SIG-M5 (cell line): ENCODE measurements around the gene ZNF528.

Experiments used
- DNase-seq: peaks from one replicate; lab custom pipeline; 2025; lab: John Stamatoyannopoulos, UW

The ZNF528 gene

DNA sequence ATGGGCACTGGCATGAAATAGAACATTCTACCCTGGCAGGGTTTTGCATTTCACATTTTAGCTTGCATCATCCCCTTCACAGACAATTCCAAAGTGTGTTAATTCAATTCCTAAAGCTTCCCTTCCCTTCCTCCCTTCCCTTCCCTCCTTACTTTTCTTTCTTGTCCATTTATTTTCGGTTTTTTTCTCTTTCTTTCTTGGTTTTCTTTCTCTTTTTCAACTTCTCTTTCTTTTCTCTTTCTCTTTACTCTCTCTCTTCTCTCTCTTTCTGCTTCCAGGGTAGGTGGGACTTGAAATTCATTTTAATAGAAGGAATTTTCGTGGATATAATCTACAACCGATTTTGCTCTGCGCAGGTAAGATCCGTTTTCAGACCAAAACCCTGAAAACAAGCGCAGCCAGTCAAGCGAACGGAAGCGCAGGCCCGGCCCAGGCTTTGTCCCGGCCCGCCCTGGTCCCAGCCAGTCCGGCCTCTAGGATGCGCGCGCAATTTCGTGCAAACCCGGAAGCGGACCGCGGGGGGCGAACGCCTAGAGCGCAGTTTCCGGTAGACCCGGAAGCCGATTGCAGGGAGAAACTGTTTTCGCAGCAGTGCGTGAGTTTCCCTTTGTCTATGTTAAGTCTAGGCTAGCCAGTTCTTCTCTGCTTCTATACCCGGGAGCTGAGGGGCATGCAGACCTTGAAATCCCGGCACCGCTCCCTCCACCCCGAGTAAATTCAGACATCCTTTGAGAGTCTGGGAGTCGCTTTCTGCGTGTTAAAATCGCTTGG is at the start of gene ZNF528:
TSS of gene ZNF528 (plus strand) at position 540 of the 771 bp plus-strand sequence. CDS start 4,165 bp downstream, outside the sequence.
- no peak for DNase-seq

DNA sequence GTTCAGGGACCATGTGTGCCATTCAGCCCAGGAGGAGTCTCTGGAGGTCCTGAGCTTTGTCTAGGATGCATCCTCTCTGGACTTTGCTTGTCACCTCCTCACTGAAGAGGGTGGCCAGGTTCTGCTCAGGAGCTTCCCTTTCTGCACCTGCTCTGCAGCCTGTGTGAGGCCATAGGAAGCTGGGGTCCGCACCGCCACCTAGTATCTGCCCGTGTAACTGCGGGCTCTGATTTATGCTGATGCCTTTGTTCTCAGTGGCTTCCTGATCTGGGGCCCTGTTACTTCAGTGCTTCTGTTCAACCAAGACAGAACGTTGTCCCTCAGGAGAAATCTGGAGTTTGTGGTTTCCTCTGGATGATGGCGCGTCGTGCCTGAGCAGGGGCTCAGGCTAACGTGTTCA is 46.1 kb upstream of the ZNF528 start:
- DNase-seq: no peak

DNA sequence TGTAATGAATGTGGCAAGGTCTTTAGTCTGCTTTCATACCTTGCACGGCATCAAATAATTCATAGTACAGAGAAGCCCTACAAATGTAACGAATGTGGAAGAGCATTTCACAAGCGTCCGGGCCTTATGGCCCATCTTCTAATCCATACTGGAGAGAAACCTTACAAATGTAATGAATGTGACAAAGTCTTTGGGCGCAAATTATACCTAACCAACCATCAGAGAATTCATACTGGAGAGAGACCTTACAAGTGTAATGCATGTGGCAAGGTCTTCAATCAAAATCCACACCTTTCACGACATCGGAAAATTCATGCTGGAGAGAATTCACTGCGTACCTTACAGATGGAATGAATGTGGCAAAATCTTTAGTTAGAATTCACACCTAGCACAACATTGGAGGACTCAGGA is 31.2 kb upstream of the ZNF528 start:
- no peak for DNase-seq

DNA sequence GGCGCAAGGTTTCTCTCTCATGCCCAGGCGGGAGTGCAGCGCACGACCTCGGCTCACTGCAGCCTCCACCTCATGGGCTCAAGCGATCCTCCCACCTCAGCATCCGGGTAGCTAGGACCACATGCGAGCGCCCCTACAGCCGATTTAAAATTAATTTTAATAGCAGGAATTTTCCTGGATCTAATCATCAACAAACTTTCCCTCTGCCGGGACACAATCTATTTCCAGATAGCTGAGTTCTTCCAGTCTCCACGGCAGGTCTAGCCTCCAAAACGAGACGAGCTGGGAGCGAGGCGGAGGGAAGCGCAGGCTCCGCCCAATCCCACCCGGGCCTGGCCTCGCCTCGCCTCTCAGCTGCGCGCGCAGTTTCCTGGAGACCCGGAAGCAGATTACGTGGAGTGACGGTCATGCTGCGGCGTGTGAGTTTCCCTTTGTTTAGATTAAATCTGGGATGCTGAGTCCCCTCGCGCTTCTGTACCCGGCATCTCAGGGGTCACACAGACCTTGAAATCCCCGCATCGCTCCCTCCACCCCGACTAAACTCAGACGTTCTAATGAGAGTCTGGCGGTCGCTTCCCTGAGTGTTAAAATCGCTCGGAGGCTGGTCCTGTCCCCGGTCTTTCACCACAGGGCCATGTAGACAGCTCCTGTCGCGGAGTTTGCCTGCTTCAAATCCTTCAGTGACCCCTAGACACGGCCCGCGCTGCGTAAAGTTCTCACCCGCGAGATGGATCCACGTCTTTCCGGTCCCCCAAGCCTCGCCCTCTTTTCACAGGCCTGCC is 27.9 kb upstream of the ZNF528 start, which contains the start of gene ZNF880:
TSS of gene ZNF880 (plus strand) at position 365 of the 782 bp plus-strand sequence. CDS start at position 408, 43 bp downstream.
- no peak for DNase-seq

DNA sequence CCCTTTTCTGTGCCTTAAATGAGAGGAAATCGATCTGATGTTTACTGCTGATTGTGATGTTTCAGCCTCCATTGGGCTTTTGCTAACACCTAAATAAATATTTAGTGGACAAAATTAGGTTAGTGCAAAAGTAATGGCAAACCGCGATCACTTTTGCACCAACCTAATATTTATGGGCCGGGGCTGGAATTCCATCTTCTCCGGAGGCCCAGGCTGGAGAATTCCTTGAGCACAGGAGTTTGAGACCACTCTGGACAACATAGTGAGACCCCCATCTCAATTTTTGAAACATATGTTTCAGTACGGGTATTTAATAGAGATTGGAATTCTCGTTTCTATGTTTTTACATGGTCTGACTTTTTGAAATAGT is 27.3 kb upstream of the ZNF528 start:
- DNase-seq: no peak

DNA sequence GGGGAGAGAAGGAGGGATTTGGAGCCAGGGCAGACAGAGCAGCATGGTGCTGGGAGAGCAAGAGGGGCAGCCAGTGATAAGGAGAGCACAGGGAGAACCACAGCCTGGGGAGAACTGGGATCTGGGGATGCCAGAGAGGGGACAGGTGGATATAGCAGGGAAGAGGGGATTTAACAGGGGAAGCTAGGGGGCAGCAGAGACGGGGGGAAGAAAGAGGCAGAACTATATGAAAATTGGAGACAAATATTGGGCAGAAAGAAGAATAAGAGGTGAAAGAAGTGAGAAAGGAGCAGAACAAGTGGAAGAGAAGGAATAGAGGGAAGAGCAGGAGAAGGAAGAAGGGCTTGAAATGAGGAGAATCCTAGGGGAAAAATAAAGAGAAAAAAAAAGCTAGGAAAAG is 6.5 kb upstream of the ZNF528 start:
- DNase-seq: no peak

DNA sequence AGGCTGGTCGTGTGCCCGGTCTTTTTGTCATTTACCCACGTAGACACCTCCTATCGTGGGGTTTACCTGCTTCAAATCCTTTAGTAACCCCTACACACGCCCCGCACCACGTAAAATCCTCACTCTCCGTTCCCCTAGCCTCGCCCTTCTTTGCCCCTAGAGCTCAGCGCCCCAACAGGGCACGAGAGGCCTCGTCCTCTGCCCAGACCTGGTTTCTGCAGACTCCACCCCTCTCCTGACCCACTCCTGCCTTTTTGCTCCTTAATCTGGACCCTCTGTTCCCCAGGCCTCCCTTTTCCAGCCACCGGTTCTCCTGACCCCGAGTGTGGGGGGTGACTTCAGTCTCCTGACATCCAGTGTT is 412 bp downstream of the ZNF528 start:
- no peak for DNase-seq

DNA sequence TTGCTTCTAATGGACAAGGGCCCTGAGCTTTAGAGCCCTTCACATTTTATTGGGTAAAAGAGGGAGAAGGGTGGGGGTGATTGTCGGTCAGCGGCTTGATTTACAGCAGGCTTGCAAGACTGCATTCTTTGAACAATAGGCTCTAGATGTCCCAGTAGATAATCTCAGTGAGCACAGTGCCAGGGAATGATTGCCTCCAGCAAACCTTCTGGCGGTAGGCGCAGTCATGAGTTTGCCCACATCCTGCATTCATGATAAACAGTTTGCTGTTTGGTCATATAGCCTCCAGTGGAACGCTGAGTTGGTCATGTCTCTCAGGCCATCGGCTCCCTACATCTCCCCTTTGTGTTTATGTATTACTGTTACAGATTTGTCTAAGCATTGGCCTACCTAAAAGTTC is 12.6 kb downstream of the ZNF528 start:
- no peak for DNase-seq

DNA sequence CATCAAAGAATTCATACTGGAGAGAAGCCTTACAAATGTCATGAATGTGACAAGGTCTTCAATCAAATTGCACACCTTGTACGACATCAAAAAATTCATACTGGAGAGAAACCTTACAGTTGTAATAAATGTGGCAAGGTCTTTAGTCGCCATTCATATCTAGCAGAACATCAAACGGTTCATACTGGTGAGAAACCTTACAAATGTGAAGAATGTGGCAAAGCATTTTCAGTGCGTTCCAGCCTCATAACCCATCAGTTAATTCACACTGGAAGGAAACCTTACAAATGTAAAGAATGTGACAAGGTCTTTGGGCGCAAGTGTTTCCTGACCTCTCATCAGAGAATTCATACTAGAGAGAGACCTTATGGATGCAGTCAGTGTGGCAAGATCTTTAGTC is 18.1 kb downstream of the ZNF528 start:
- no peak for DNase-seq

DNA sequence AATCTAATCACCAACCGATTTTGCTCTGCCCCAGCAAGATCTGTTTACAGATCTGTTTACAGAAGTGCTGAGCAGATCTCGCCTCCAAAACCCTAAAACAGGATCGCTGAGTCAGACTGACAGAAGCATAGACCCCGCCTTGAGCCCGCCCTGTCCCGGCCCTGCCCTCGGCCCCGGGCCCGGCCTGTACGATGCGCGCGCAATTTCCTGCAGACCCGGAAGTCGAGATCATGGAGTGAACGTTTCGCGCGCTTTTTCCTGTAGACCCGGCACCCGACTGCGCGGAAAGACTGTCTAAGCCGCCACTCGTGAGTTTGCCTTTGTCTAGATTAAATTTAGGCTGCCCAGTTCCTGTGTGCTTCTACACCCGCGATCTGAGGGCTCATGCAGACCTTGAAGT is 31.3 kb downstream of the ZNF528 start, which contains the start of gene ZNF534:
TSS of gene ZNF534 (plus strand) at position 212 of the 400 bp plus-strand sequence. CDS start 2,327 bp downstream, outside the sequence.
- no peak for DNase-seq

DNA sequence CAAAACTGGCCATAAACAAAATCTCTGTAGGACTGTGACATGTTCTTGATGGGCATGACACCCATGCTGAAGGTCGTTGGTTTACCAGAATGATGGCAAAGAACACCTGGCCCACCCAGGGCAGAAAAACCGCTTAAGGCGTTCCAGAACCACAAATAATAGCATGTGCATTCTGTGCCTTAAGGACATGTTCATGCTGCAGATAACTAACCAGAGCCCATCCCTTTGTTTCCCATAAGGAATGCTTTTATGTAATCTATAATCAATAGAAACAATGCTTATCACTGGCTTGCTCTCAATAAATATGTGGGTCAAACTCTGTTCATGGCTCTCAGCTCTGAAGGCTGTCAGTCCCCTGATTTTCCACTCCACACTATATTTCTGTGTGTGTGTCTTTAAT is 44.5 kb downstream of the ZNF528 start:
- no peak for DNase-seq

DNA sequence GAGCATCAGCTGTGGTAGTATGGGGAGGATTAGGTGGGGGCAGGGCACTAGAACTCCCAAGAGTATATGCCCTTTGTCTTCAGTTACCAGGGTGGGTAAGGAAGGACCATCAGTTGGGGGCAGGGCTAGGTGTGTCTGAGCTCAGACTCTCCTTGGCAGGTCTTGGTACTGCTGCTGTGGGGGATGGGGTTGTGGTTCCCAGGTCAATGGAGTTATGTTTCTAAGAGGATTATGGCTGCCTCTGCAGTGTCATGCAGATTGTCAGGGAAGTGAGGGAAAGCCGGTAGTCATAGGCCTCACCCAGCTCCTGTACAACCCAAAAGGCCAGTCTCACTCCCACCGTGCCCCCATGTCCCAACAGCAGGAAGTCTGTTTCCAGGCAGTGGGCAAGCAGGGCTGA is 46.9 kb downstream of the ZNF528 start:
- no peak for DNase-seq

DNA sequence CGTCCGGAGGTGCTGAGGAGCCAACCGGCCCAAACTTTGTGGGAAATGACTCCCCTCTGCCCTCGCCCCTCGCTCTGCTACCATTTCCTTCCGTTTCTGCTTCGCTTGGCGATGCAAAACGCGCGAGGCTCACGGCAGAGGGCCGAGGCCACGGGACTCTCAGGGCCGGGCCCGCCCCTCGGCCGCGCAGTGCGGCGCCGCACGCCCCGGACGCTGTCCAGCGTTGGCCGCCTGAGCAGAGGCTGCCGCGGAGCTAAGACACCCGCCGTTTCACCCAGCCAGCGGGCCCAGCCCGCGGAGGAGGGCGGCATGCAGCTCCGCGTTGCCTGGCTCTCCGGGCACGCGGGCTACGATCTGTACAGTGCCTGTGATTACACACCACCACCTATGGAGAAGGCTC is 53.6 kb downstream of the ZNF528 start:
- no peak for DNase-seq

DNA sequence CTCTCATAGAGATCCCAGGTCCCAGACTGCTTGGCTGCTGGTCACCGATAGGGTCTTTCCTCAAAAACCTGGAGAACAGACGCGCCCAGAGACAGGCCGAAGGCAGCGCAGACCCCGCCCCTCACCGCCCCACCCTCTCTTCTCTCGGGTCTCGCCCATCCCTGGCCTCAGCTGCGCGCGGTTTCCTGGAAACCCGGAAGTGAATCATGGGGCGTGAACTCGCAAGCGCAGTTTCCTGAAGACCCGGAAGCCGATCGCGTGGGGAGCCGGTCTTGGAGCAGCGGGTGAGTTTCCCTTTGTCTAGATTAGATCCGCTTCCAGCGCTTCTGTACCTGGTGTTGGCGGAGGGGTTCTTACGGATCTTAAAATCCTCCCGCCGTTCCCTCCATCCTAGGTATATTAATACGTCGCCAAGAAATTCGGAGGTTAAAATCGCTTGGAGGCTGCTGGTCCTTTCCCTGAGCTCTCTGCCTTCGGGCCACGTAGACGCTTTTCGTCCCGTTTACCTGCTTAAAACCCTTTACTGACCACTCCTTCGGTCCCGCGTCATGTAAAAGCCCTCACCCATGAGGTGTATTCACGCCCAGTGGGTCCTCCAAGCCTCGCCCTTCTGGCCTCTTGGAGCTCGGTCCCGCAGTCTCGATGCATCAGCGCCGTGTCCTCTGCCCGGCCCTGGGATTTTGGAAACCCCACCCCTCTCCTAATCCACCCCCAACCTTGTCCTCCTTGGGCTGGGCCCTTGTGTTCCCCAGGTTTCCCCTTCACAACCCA is 55.9 kb downstream of the ZNF528 start, which contains the start of gene ZNF578:
TSS of gene ZNF578 (plus strand) at position 230 of the 771 bp plus-strand sequence. CDS start 48,293 bp downstream, outside the sequence.
- no peak for DNase-seq

DNA sequence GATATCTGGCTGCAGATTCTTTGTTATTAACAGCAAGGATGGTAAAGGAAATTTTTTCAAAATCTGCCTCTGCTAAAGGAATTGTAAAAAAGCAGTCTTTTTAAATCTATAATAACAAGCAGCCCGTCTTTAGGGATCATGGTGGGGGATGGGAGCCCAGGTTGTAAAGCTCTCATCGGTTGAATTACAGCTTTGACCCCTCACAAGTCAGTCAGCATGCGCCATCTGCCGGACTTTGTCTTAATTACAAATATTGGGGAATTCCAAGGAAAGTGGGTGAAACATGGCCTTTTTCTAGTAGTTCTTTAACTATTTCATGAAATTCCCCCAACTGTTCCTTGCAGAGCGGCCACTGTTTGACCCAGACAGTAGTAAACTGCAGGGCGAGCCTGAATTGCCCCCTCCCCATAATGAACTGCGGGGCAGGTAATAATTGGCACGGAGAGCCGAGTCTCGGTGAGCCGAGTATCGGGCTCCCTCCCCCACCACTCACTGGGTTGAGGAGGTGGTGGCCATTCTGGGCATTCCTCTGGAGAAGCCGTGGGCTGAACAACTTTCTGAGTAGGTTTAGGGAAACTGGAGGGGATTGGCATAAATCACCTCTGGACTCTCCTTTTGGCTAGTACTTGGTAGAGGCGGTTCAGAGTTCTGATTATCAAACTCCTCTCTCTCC is 67.3 kb downstream of the ZNF528 start:
- DNase-seq: no peak
